Measurements from ENCODE around the gene RNFT2. TPM values are rescaled to one million over a fixed set of nuclear protein-coding genes. Genes with fewer than 3 reads are reported as not detected.
"Not testable (repeated sequence)": the region's sequence is repeated elsewhere in the genome, so short reads cannot be mapped to it uniquely, and the experiment has no call there.

Gene RNFT2
- total RNA-seq, 6 experiments from 2014 or later: 0.09 to 2.1 (median 0.75) TPM

- no peaks in the 10 kb centered on the region for H3K9me3 ChIP-seq
- no peak for TF ChIP-seq CTCF (IDR thresholded peaks at IDR 0.05)
- TF ChIP-seq POLR2A (IDR thresholded peaks at IDR 0.05): no peak
- no peaks in the 10 kb centered on the region for H3K4me1 ChIP-seq
- no peaks in the 10 kb centered on the region for H3K36me3 ChIP-seq
- no peaks in the 10 kb centered on the region for H3K27me3 ChIP-seq
- ATAC-seq (no peak), DNase-seq (no peak)
- no peak overlapping the region for H3K27ac ChIP-seq
- no peak overlapping the region for H3K4me3 ChIP-seq
- 84% methylated on average over 3 of the region's 4 CpGs for WGBS (ENCODE audit: insufficient coverage, low coverage, low lambda C conversion rate, missing lambda C conversion rate)
- intact Hi-C loops (cut with DNase I): no loop called here
Observed at GRCh38 chr12:116745554-116745953, 7.4 kb downstream of the RNFT2 start.

- intact Hi-C loops (cut with DNase I): no loop called here
- Histone ChIP-seq H3K4me3 (no peak overlapping the region), H3K27me3 (no peaks in the 10 kb centered on the region), H3K9me3 (no peaks in the 10 kb centered on the region), H3K36me3 (no peaks in the 10 kb centered on the region), H3K4me1 (no peaks in the 10 kb centered on the region), H3K27ac (no peak overlapping the region)
- ATAC-seq (peak in 1 of 4 donors; percentile 20), DNase-seq (no peak)
- no CpG with 5 or more reads among the region's 26 CpGs for WGBS (ENCODE audit: insufficient coverage, low coverage, low lambda C conversion rate, missing lambda C conversion rate)
- TF ChIP-seq CTCF (IDR thresholded peaks at IDR 0.05) (no peak), POLR2A (IDR thresholded peaks at IDR 0.05) (no peak)
Observed at GRCh38 chr12:116749884-116750283, 11.8 kb downstream of the RNFT2 start.

- no peak for DNase-seq
- Histone ChIP-seq H3K27me3 (no peaks in the 10 kb centered on the region), H3K4me3 (no peak overlapping the region), H3K4me1 (no peaks in the 10 kb centered on the region), H3K36me3 (no peaks in the 10 kb centered on the region), H3K9me3 (no peaks in the 10 kb centered on the region), H3K27ac (no peak overlapping the region)
- no CpG with 5 or more reads among the region's 4 CpGs for WGBS (ENCODE audit: insufficient coverage, low coverage, low lambda C conversion rate, missing lambda C conversion rate)
- no peak for TF ChIP-seq CTCF (IDR thresholded peaks at IDR 0.05)
- TF ChIP-seq POLR2A (IDR thresholded peaks at IDR 0.05): no peak
- ATAC-seq: no peak
- intact Hi-C loops (cut with DNase I): no loop called here
Observed at GRCh38 chr12:116750298-116750697, 12.2 kb downstream of the RNFT2 start.

GRCh38 chr12:116754097-116754496, 16.0 kb downstream of the RNFT2 start:
- H3K4me3 ChIP-seq; DNase-seq; H3K4me1 ChIP-seq; intact Hi-C loops (cut with DNase I); ATAC-seq; H3K9me3 ChIP-seq; H3K27me3 ChIP-seq; H3K36me3 ChIP-seq; H3K27ac ChIP-seq: not testable (repeated sequence)
- WGBS (ENCODE audit: insufficient coverage, low coverage, low lambda C conversion rate, missing lambda C conversion rate): 90% methylated on average over 5 of the region's 5 CpGs

- H3K27me3 ChIP-seq; H3K36me3 ChIP-seq; H3K27ac ChIP-seq; ATAC-seq; intact Hi-C loops (cut with DNase I); H3K4me1 ChIP-seq; H3K4me3 ChIP-seq; H3K9me3 ChIP-seq; DNase-seq: not testable (repeated sequence)
- no CpG with 5 or more reads among the region's 1 CpG for WGBS (ENCODE audit: insufficient coverage, low coverage, low lambda C conversion rate, missing lambda C conversion rate)
Observed at GRCh38 chr12:116754783-116755182, 16.7 kb downstream of the RNFT2 start.
